DLD1 (cell line): Measurements from ENCODE around the gene ALDH8A1.

ENCODE experiments used
- in situ Hi-C: cut with HindIII; loops from 2 replicates; pipeline ENCODE4 v1.10.0; 2017; ENCODE audit warnings: low sequenced_read_pairs

The ALDH8A1 gene, protein sequence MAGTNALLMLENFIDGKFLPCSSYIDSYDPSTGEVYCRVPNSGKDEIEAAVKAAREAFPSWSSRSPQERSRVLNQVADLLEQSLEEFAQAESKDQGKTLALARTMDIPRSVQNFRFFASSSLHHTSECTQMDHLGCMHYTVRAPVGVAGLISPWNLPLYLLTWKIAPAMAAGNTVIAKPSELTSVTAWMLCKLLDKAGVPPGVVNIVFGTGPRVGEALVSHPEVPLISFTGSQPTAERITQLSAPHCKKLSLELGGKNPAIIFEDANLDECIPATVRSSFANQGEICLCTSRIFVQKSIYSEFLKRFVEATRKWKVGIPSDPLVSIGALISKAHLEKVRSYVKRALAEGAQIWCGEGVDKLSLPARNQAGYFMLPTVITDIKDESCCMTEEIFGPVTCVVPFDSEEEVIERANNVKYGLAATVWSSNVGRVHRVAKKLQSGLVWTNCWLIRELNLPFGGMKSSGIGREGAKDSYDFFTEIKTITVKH

DNA sequence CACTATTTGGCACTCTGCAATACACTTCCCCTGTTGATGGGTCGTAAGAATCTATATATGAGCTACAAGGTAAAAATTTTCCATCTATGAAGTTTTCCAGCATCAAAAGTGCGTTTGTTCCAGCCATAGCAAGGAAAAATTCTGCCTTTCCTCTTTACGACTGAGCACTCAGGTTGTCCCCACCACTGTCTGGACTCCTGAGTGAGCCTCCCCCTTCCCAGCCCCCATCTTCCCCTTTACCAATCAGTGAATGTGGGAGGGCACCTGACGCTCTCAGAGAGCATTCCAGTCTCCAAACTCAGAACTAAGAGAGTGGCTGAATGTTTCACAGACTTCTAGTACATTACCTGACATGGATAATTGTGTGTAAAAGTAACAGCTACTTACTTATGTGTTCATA lies at the start of gene ALDH8A1:
ALDH8A1 (minus strand) TSS at position 175 of the 400 bp plus-strand sequence; CDS start at position 127, 48 bp downstream.
- in situ Hi-C loops = no loop called here

DNA sequence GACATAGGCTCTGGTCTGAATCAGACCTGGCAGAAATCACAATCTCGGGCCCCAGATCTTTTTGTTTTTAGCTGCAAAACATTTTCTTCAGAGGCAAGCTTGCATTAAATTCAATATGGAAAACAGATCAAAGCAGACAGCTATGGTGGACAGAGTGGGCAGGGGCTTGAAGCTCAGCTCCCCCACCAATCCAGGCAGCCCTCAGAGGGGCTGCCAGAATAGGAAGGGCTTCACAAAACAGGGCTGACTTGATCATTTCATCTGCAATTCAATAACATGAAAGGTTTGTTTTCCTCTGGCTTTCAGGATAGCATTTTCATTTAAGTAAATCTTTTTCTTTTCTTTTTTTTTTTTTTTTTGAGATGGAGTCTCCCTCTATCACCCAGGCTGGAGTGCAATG lies 49.2 kb upstream of the ALDH8A1 start:
- in situ Hi-C loops = no loop called here

- in situ Hi-C loops = no loop called here
Observed at GRCh38 chr6:134997133-134997995, 47.5 kb upstream of the ALDH8A1 start.

DNA sequence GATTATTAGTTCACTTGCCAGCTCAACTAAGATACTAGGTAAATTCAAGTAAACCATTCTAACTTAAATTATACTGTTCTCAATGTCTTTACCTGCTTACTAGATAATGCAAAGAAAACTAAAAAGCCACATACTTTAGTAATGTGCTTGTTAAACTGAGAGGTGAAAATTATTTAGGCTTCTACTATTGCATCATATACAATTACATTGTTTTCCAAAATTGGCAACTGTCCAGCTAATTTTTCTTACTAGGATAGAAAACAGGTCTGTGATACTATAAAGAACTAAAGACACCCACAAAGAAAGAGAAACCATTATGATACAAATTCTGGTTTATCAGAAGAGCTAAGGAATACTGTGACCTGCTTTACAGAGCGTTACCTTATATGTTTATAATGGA lies 45.6 kb upstream of the ALDH8A1 start:
- in situ Hi-C loops = no loop called here

GRCh38 chr6:134994431-134994830 lies 44.5 kb upstream of the ALDH8A1 start:
- in situ Hi-C loops = no loop called here

DNA sequence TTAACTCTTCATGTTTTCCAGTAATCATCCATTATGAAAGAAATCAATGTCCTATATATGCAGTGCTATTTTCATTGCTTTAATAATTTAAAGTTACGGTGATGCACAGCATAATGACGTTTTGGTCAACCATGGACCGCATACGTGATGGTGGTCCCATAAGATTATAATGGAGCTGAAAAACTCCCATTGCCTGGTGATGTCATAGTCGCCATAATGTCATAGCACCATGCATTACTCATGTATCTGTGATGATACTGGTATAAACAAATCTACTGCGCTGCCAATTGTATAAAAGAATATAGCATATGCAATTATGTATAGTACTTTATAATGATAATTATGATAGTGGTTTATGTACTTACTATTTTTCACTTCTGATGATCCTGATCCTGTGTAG lies 42.3 kb upstream of the ALDH8A1 start:
- in situ Hi-C loops = no loop called here

GRCh38 chr6:134990262-134990661 lies 40.4 kb upstream of the ALDH8A1 start:
- in situ Hi-C loops = no loop called here

- in situ Hi-C loops = no loop called here
Observed at GRCh38 chr6:134984821-134985220, 34.9 kb upstream of the ALDH8A1 start.

GRCh38 chr6:134983823-134984222 lies 33.9 kb upstream of the ALDH8A1 start:
- in situ Hi-C loops = no loop called here

- in situ Hi-C loops = no loop called here
Observed at GRCh38 chr6:134982161-134982560, 32.3 kb upstream of the ALDH8A1 start.

DNA sequence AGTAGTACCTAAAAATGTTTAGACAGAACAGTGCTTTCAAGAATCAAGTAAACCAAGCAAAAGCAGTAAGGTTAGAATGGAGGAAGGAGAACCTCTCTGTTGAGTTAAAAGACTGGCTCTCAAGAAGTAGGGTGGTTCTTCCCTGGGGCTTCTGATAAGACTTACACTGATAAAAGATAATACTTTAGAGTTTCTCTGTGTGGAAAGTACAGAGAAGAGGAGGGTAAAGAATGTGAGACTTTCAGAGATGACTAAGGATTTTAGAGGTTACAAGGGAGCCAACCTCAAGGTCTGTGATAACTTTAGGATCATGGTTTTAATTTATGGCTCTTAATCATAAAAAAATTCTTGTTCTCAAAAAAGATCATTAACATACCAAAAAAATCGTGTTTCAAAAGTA lies 30.9 kb upstream of the ALDH8A1 start:
- in situ Hi-C loops = no loop called here

DNA sequence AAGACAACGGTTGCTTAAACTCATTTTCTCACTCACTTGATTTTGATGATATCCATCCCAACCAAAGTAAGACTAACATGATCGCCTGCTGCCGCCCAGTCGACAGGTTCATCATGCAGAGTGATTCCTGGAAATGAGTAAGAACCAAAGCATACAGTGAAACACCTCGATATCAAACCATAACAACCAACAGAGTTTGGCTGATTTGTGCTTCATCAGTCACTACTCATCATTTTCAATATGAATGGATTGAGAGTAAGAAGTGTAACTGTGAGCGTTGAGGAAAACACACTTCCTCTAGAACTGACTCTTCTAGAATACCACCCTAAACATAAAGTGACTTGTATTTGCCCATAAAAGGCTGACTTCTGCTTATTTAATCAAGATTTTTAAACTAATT lies 29.2 kb upstream of the ALDH8A1 start:
- in situ Hi-C loops = no loop called here

DNA sequence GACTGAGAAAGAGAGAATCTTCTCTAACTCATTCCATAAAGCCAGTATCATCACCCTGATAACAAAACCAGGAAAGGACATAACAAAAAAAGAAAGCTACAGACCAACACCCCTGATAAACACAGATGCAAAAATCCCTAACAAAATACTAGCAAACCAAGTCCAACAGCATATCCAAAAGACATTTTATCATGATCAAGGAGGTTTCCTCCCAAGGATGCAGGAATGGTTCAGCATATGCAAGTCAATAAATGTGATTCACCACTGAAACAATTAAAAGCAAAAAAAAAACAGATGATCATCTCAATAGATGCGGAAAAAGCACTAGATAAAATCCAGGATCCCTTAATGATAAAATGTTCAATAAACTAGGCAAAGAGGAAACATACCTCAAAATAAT lies 24.5 kb upstream of the ALDH8A1 start:
- in situ Hi-C loops = no loop called here

DNA sequence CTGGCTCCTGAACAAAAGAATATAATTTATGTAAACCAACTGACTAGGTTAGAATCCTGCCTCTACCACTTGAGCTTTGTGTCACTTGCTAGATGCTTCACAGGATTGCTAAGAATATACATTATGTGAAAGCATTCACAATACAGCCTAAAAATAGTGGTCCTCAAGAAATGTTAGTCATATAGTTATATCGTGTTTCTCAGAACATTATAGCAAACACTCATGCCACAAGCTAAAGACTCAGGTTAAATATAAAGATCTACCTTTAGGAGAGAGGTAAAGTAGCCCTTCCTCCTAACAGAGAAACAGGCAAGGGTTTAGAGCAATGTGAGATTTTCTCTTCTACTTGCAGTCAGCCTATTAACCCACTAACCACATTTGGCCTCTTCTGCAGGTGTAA lies 17.8 kb upstream of the ALDH8A1 start:
- in situ Hi-C loops = no loop called here

DNA sequence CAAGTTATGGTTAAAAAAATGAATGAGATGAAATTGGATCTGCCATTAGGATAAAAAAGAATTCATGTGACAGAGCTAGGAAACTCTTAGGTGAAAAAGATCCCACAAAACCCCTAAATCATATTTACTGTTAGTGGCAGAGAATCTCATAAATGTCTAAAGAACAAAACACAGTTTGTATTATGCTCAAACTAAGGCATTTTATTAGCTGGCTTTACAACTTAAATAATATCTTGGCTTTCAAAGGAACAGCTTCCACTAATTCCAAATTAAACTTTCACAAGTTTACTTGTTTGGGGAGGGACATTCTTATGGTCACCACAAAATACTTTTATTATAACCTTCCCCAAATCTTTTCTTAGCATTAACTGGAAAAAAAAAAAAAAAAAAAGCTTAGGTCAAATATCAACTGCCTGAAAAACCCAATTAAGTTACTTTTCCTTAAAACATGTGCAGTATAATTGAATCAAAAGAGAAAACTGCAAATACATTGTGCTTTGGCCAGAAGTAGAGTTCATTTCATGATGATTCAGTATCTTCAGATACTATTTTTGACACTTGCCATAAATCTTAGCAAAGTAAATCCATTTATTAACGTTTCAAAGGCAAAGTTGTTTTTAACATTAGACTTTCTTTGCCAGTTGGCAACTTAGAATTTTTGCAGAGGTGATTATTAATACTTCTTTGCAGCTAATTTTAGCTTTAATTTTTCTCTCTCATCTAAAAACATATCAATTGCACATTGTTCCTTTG lies 14.7 kb upstream of the ALDH8A1 start:
- in situ Hi-C loops = no loop called here

DNA sequence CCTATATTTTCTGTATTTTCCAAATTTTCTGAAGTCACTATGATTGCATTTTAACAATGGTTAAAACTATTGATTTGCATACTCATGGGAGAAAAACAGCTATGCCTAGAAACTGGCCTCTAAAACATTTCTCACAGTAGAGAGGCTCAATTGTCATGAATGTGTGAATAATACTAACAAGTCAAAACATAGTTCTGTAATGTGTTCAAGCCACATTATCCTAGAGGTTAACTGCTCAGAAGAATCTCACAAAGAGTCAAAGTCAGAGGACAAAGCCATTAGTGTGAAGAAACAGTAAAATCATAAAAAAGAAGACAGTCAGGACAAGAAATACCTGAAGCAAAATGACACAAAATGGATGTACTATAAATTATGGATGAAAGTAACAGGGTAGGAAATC lies 12.5 kb upstream of the ALDH8A1 start:
- in situ Hi-C loops = no loop called here

DNA sequence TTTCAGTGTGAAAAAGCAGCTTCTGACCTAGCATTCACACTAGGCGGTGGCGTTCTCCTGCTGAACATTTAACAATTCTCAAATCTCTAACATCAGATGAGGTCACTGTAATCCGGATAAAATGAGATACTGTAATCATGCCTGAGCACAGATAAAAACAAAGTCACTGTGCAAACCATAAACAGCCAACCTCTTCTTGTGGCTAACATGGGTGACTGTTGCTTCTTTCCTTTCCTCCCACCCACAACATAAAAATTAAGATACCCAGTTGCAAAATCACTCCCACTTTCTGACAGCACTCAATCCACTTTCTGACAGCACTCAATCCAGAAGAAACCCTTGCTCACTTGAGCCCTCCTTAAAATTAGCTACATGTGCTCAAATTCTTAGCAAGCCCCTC lies 11.5 kb upstream of the ALDH8A1 start:
- in situ Hi-C loops = no loop called here

GRCh38 chr6:134959603-134960002 lies 9.7 kb upstream of the ALDH8A1 start:
- in situ Hi-C loops = no loop called here

- in situ Hi-C loops = no loop called here
Observed at GRCh38 chr6:134956676-134957075, 6.8 kb upstream of the ALDH8A1 start.

DNA sequence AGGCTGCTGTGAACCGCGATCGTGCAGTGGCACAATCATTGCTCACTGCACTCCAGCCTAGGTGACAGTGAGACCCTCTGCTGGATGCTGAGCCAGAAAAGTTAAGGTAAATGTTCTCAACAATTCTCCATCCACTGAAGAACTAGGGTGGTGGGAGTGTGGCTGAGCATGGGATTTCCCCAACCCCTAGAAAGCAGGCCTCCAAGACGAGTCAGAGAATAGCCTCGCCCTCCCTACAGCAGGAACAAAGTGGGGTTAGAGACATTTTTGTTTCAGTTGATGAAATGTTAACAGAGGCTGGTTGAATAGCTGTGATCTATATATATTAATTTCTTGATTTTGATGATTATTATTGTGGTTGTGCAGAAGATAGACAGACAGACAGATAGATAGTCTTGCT lies 6.1 kb upstream of the ALDH8A1 start:
- in situ Hi-C loops = no loop called here
